GM06990 (cell line): ENCODE data around the gene RPS3A.

ENCODE experiments used
- DNase-seq: peaks from one replicate; pipeline ENCODE4 v3.0.0-alpha.2; 2011; ENCODE audit not compliant: insufficient read length; ENCODE audit errors: extremely low read depth
- H3K27me3 ChIP-seq: replicated peaks from 2 replicates; pipeline ENCODE4 v1.6.0; 2011; ENCODE audit warnings: low read length; ENCODE audit not compliant: control insufficient read depth, insufficient read depth
- H3K36me3 ChIP-seq: 2 replicates; pipeline ENCODE4 v1.5.1; 2011; ENCODE audit warnings: low read length; ENCODE audit not compliant: control insufficient read depth, insufficient read depth
- H3K4me3 ChIP-seq: replicated peaks from 2 replicates; pipeline ENCODE4 v1.5.1; 2011; ENCODE audit warnings: low read depth, mild to moderate bottlenecking, control low read depth, low read length
- TF ChIP-seq, protein P1 (sequence below): IDR thresholded peaks from 2 replicates; pipeline ENCODE4 v1.5.1; 2011; ENCODE audit warnings: low read length, control low read depth, mild to moderate bottlenecking, inconsistent platforms; ENCODE audit not compliant: insufficient read depth, poor library complexity, severe bottlenecking

Gene RPS3A

DNA sequence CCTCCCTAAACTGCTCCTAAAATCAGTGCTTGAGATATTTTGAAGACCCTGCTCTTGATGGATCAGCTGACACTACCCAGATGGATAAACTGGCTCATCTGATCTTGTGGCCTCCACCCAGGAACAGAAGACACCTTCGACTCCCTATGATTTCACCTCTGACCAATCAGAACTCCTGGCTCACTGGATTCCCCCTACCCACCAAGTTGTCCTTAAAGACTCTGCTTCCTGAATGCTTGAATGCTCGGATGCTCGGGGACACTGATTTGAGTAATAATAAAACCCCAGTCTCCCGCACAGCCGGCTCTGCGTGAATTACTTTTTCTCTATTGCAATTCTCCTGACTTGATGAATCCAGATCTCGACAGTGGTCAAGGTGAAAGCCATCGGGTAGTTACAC is 12.0 kb upstream of the RPS3A start:
- no peak for DNase-seq
- H3K4me3 ChIP-seq: no peak overlapping the region
- H3K36me3 ChIP-seq: no peaks in the 10 kb centered on the region
- TF ChIP-seq, protein P1, sequence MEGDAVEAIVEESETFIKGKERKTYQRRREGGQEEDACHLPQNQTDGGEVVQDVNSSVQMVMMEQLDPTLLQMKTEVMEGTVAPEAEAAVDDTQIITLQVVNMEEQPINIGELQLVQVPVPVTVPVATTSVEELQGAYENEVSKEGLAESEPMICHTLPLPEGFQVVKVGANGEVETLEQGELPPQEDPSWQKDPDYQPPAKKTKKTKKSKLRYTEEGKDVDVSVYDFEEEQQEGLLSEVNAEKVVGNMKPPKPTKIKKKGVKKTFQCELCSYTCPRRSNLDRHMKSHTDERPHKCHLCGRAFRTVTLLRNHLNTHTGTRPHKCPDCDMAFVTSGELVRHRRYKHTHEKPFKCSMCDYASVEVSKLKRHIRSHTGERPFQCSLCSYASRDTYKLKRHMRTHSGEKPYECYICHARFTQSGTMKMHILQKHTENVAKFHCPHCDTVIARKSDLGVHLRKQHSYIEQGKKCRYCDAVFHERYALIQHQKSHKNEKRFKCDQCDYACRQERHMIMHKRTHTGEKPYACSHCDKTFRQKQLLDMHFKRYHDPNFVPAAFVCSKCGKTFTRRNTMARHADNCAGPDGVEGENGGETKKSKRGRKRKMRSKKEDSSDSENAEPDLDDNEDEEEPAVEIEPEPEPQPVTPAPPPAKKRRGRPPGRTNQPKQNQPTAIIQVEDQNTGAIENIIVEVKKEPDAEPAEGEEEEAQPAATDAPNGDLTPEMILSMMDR: no peak
- no peaks in the 10 kb centered on the region for H3K27me3 ChIP-seq

DNA sequence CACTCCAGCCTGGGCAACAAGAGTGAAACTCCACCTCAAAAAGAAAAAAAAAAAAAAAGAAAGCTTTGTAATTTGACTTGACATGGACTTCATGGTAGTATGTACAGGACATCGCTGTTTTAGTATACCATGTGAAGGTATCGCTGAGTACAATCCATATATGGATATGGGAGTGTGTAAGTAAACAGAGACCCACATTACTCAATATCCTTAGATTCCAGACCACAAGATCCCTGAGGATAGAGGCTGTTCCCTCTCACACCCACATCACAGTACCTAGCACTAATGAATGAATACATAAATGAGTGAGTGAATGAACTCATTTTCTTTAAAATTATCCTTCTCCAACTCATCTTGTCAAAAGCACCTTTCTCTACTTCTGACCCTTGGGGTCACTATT is 8.4 kb upstream of the RPS3A start:
- H3K27me3 ChIP-seq: no peaks in the 10 kb centered on the region
- TF ChIP-seq, protein P1: no peak
- H3K36me3 ChIP-seq: no peaks in the 10 kb centered on the region
- H3K4me3 ChIP-seq: no peak overlapping the region
- DNase-seq: no peak

DNA sequence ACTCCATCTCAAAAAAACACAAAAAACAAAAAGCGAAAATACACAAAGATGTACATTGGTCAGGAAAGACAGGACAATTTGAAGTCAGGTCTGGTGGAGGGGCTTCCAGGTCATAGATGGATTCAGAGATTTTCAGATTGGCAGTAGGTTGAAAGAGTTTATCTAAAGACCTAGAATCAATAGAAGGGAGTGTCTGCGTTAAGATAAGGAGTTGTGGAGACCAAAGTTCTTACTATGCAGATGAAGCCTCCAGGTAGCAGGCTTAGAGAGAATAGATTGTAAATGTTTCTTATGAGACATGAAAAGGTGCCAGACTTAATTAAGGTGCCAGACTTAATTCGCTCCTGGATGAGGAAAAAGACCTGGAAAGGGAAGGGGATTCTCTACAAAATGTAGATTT is 6.9 kb upstream of the RPS3A start:
- H3K36me3 ChIP-seq: no peaks in the 10 kb centered on the region
- no peaks in the 10 kb centered on the region for H3K27me3 ChIP-seq
- no peak for DNase-seq
- TF ChIP-seq, protein P1: no peak
- H3K4me3 ChIP-seq: no peak overlapping the region

DNA sequence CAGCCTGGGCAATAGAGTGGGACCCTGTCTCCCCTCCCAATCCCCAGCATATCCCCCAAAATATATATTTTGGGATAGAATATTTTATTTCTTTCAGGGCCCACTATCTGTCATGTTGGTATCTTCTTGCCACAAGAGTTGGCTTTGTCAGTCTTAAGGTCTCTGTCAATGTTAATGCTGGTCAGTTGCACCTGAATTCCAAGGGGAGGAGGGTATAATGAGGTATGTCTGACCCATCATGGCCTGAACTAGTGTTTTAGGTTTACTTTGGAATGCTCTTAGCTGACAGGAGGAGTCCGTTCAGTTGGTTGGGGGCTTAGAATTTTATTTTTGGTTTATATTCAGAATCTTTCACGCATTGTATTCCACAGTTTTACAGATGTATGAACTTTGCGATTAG is 6.2 kb upstream of the RPS3A start:
- Histone ChIP-seq H3K4me3 (no peak overlapping the region), H3K36me3 (no peaks in the 10 kb centered on the region), H3K27me3 (no peaks in the 10 kb centered on the region)
- DNase-seq: no peak
- TF ChIP-seq, protein P1: no peak

DNA sequence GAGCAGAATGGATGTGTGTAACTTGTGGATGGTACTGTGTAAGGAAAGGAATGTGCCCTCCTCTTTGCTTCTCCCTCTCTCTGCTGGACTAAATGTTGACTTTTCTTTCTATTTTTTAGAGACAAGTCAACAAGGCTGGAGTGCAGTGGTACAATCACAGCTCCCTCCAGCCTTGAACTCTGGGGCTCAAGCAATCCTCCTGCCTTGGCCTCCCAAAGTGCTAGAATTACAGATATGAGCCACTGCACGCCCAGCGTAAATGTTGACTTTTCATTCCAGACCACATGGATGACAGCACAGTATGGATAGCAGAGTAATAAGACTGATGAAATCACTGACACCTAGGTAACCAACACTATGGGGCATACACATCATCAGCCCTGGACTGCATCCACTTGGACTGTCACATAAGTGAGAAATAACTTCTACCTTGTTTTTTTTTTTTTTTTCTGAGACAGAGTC is 5.1 kb upstream of the RPS3A start:
- no peak for DNase-seq
- Histone ChIP-seq H3K27me3 (no peaks in the 10 kb centered on the region), H3K4me3 (no peak overlapping the region), H3K36me3 (no peaks in the 10 kb centered on the region)
- TF ChIP-seq, protein P1: no peak

GRCh38 chr4:151095142-151095541 is 4.3 kb upstream of the RPS3A start:
- DNase-seq: no peak
- H3K4me3 ChIP-seq: no peak overlapping the region
- TF ChIP-seq, protein P1: no peak
- no peaks in the 10 kb centered on the region for H3K27me3 ChIP-seq
- H3K36me3 ChIP-seq: no peaks in the 10 kb centered on the region
